Tibial nerve (tissue), 4 donors: ENCODE data around the gene SLC11A2.

ENCODE experiments used
- EP300 ChIP-seq, 2 donors: sonication (generic); formaldehyde crosslinking; IDR thresholded peaks; one replicate each; pipeline ENCODE4 v1.6.1; 2017; ENCODE audit warnings: antibody characterized with exemption in 2 of 2, mild to moderate bottlenecking in 1 of 2
- POLR2A ChIP-seq, 2 donors: fragments of 450-650 bp; IDR thresholded peaks; one replicate each; pipeline ENCODE4 v1.6.1; 2017; ENCODE audit warnings: antibody characterized with exemption in 2 of 2, mild to moderate bottlenecking in 2 of 2, moderate library complexity in 2 of 2
- TF ChIP-seq, protein P1 (sequence below), 5 experiments: fragments of 200-600 bp in 3 of 5; fragments of 450-650 bp in 2 of 5; sonication (generic) in 3 of 5; IDR thresholded peaks; one replicate each; pipeline ENCODE4 v1.5.1; 2016 to 2019; ENCODE audit warnings: antibody characterized with exemption in 5 of 5, mild to moderate bottlenecking in 3 of 5, moderate library complexity in 2 of 5

DNA sequence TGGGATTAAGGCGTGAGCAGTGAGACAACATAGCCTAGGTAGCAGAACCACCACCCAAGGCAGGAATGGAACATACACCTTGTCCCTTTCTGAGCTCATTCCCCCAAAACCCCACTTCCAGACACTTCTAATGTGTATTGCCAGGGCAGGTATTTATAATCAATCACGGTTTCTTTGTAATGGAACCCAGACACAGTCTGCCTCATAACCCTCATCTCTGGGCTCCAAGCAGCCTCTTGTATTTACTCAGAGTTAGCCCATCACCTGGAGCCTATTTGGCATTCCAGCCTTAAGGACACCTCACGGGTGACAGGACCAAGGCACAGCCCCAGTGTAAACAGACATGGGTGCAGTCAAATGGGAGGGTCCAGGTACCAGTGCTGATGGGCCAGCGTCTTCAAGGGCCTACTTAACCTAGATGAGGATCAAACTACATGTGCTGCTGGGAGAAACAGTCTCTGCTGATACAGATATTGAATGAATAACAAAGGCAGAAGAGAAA is 76.3 kb downstream of the SLC11A2 start:
- TF ChIP-seq, protein P1, sequence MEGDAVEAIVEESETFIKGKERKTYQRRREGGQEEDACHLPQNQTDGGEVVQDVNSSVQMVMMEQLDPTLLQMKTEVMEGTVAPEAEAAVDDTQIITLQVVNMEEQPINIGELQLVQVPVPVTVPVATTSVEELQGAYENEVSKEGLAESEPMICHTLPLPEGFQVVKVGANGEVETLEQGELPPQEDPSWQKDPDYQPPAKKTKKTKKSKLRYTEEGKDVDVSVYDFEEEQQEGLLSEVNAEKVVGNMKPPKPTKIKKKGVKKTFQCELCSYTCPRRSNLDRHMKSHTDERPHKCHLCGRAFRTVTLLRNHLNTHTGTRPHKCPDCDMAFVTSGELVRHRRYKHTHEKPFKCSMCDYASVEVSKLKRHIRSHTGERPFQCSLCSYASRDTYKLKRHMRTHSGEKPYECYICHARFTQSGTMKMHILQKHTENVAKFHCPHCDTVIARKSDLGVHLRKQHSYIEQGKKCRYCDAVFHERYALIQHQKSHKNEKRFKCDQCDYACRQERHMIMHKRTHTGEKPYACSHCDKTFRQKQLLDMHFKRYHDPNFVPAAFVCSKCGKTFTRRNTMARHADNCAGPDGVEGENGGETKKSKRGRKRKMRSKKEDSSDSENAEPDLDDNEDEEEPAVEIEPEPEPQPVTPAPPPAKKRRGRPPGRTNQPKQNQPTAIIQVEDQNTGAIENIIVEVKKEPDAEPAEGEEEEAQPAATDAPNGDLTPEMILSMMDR (IDR thresholded peaks at IDR 0.05), result no peak
- no peak for TF ChIP-seq POLR2A (IDR thresholded peaks at IDR 0.05)
- TF ChIP-seq EP300 (IDR thresholded peaks at IDR 0.05), result no peak
